ENCODE measurements around the gene F2R. TPM values are rescaled to one million over a fixed set of nuclear protein-coding genes. Genes with fewer than 3 reads are reported as not detected.
"Not testable (repeated sequence)": the region's sequence is repeated elsewhere in the genome, so short reads cannot be mapped to it uniquely, and the experiment has no call there.

The F2R gene
- polyA plus RNA-seq, 1 donor (not counting 4 experiments of a cell fraction or from before 2014, with no cell fraction given): 56.8 TPM

GRCh38 chr5:76765249-76765648 is 49.3 kb downstream of the F2R start:
- Histone ChIP-seq H3K79me2 (ENCODE audit: control insufficient read depth, insufficient read depth, low read length) (no peaks in the 10 kb centered on the region), H4K20me1 (ENCODE audit: control insufficient read depth, extremely low read depth, insufficient read depth, low read length) (no peaks in the 10 kb centered on the region), H3K9ac (ENCODE audit: control insufficient read depth, extremely low read depth, insufficient read depth, low read length) (no peak overlapping the region), H3K27me3 (ENCODE audit: control insufficient read depth, extremely low read depth, insufficient read depth, low read length) (no peaks in the 10 kb centered on the region), H3K9me1 (ENCODE audit: control insufficient read depth, extremely low read depth, insufficient read depth, low read length) (no peaks in the 10 kb centered on the region), H3K9me3 (ENCODE audit: control insufficient read depth, low read depth, low read length) (peaks cover 6% of the 10 kb centered on the region), H2AFZ (ENCODE audit: control insufficient read depth, low read length) (no peak overlapping the region), H3K4me2 (ENCODE audit: control insufficient read depth, extremely low read depth, insufficient read depth, low read depth, low read length) (no peak overlapping the region), H3K27ac (ENCODE audit: control insufficient read depth, insufficient read depth, low read length) (no peak overlapping the region), H3K4me1 (ENCODE audit: control insufficient read depth, extremely low read depth, insufficient read depth, low read length) (peaks cover 25% of the 10 kb centered on the region), H3K36me3 (ENCODE audit: control insufficient read depth in 2 of 2, extremely low read depth in 1 of 2, insufficient read depth in 2 of 2, low read length in 2 of 2) (no peaks in the 10 kb centered on the region), H3K4me3 (ENCODE audit: control insufficient read depth in 2 of 3, extremely low read depth in 1 of 3, insufficient read depth in 2 of 3, low read depth in 1 of 3, low read length in 3 of 3) (no peak overlapping the region)
- DNase-seq (ENCODE audit: low read depth, low spot score): no peak
- dilution Hi-C loops (cut with MboI; ENCODE audit: extremely low pct_ligation_motif_present, low sequenced_read_pairs): no loop called here
- no peak for FAIRE-seq
- no peak for TF ChIP-seq CTCF (optimal IDR thresholded peaks at IDR 0.05 in 1 of 3, IDR thresholded peaks at IDR 0.05 in 1 of 3, conservative IDR thresholded peaks at IDR 0.05 in 1 of 3; ENCODE audit: extremely low read depth in 1 of 3, insufficient read depth in 2 of 3, low read length in 3 of 3)
- no peak for TF ChIP-seq EZH2 (IDR thresholded peaks at IDR 0.05; ENCODE audit: low read length)

GRCh38 chr5:76766746-76767145 is 50.8 kb downstream of the F2R start:
- no peak for FAIRE-seq
- Histone ChIP-seq H3K9ac (ENCODE audit: control insufficient read depth, extremely low read depth, insufficient read depth, low read length) (no peak overlapping the region), H3K9me3 (ENCODE audit: control insufficient read depth, low read depth, low read length) (peaks cover 6% of the 10 kb centered on the region), H3K36me3 (ENCODE audit: control insufficient read depth in 2 of 2, extremely low read depth in 1 of 2, insufficient read depth in 2 of 2, low read length in 2 of 2) (no peaks in the 10 kb centered on the region), H3K9me1 (ENCODE audit: control insufficient read depth, extremely low read depth, insufficient read depth, low read length) (no peaks in the 10 kb centered on the region), H3K4me1 (ENCODE audit: control insufficient read depth, extremely low read depth, insufficient read depth, low read length) (peaks cover 18% of the 10 kb centered on the region), H3K27me3 (ENCODE audit: control insufficient read depth, extremely low read depth, insufficient read depth, low read length) (no peaks in the 10 kb centered on the region), H3K27ac (ENCODE audit: control insufficient read depth, insufficient read depth, low read length) (no peak overlapping the region), H2AFZ (ENCODE audit: control insufficient read depth, low read length) (no peak overlapping the region), H3K4me2 (ENCODE audit: control insufficient read depth, extremely low read depth, insufficient read depth, low read depth, low read length) (no peak overlapping the region), H4K20me1 (ENCODE audit: control insufficient read depth, extremely low read depth, insufficient read depth, low read length) (no peaks in the 10 kb centered on the region), H3K79me2 (ENCODE audit: control insufficient read depth, insufficient read depth, low read length) (no peaks in the 10 kb centered on the region), H3K4me3 (ENCODE audit: control insufficient read depth in 2 of 3, extremely low read depth in 1 of 3, insufficient read depth in 2 of 3, low read depth in 1 of 3, low read length in 3 of 3) (no peak overlapping the region)
- DNase-seq (ENCODE audit: low read depth, low spot score): no peak
- dilution Hi-C loops (cut with MboI; ENCODE audit: extremely low pct_ligation_motif_present, low sequenced_read_pairs): no loop called here
- no peak for TF ChIP-seq EZH2 (IDR thresholded peaks at IDR 0.05; ENCODE audit: low read length)
- TF ChIP-seq CTCF (optimal IDR thresholded peaks at IDR 0.05 in 1 of 3, IDR thresholded peaks at IDR 0.05 in 1 of 3, conservative IDR thresholded peaks at IDR 0.05 in 1 of 3; ENCODE audit: extremely low read depth in 1 of 3, insufficient read depth in 2 of 3, low read length in 3 of 3): no peak

- FAIRE-seq; H3K4me1 ChIP-seq (ENCODE audit: control insufficient read depth, extremely low read depth, insufficient read depth, low read length); H3K79me2 ChIP-seq (ENCODE audit: control insufficient read depth, insufficient read depth, low read length); H2AFZ ChIP-seq (ENCODE audit: control insufficient read depth, low read length); H3K9me1 ChIP-seq (ENCODE audit: control insufficient read depth, extremely low read depth, insufficient read depth, low read length); H3K9me3 ChIP-seq (ENCODE audit: control insufficient read depth, low read depth, low read length); H4K20me1 ChIP-seq (ENCODE audit: control insufficient read depth, extremely low read depth, insufficient read depth, low read length); H3K4me3 ChIP-seq (ENCODE audit: control insufficient read depth in 2 of 3, extremely low read depth in 1 of 3, insufficient read depth in 2 of 3, low read depth in 1 of 3, low read length in 3 of 3); DNase-seq (ENCODE audit: low read depth, low spot score); dilution Hi-C loops (cut with MboI; ENCODE audit: extremely low pct_ligation_motif_present, low sequenced_read_pairs); H3K36me3 ChIP-seq (ENCODE audit: control insufficient read depth in 2 of 2, extremely low read depth in 1 of 2, insufficient read depth in 2 of 2, low read length in 2 of 2); H3K9ac ChIP-seq (ENCODE audit: control insufficient read depth, extremely low read depth, insufficient read depth, low read length); H3K27me3 ChIP-seq (ENCODE audit: control insufficient read depth, extremely low read depth, insufficient read depth, low read length); H3K27ac ChIP-seq (ENCODE audit: control insufficient read depth, insufficient read depth, low read length); H3K4me2 ChIP-seq (ENCODE audit: control insufficient read depth, extremely low read depth, insufficient read depth, low read depth, low read length): not testable (repeated sequence)
These were observed 55.1 kb downstream of the F2R start for GRCh38 chr5:76771041-76771440.

Data from keratinocyte (primary cell).